HG03175 (cell line): Measurements from ENCODE around the gene RAI14.

Source experiments
- ATAC-seq: cut with Tn5 transposase; IDR thresholded peaks from one replicate; pipeline ENCODE4 v1.9.1; 2021; ENCODE audit warnings: mild to moderate bottlenecking, moderate library complexity; ENCODE audit not compliant: unreplicated experiment

Gene RAI14

DNA sequence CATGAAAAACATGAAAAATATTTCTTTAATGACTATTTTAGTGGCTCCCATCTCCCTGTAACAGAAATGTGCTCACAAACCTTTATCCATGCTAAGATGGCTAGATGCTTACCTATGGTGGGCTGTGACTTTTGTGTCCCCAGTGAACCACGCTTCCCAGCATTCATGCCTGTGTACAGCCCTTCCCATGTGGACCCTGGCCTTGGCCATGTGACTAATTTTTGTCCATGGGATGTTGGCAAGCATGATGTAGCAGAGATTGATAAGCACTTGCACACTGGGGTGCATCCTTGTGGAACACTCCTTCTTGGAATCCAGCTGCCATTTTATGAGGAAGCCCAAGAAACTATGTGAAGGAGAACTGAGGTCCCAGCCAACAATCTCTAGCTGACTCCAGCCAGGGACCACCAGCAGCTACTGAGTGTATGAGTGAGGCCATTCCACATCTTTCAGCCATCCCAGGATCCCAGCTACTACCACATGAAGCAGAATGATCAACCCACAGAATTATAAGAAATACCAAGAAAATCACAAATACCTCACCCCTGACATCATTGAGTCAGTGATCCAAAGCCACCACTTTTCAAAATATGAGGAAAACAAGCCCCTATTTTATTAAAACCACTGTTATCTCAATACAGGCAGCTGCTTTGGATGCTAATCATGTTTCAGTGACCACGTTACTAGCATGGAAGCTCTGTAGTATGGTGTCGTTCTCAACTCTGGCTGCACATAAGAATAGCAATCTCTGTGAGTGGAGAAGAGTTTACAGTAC, 16.1 kb upstream of the RAI14 start:
- no peak for ATAC-seq

DNA sequence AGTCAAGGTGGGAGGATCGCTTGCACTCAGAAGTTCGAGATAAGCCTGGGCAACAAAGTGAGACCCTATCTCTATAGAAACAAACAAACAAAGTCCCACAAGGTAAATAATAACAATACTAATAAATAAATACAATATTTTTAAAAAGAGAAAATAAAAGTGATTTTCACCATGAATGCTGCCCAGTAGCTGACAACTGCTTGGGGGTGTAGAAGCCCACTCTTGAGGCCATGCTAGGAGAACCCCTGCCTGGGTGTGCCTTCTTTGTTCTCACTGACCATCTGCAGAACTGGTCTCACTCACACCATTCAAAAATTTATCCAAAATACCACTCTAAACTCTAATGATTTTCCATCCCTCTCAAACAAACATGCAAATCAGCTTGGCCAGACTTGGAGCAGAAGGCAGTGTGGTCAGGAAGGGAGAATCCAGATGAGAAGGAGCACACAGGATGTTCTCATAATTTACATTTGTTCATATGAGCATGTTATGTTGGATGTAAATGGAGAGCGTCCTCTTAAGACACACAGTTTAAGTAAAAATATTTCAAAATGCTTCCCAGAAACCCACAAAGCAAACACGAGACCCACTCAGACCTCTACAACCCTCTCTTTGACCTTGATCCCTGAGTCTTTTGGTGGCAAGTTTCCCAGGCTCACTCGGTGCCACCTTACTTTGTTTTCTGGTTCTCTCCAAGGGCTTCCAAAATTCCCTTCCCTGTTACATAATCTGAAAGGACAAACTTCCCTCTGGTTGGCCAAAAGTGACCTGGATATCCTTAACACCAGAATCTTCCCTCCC, 7.9 kb upstream of the RAI14 start:
- ATAC-seq, result no peak

GRCh38 chr5:34648840-34649158, 7.3 kb upstream of the RAI14 start:
- no peak for ATAC-seq

- no peak for ATAC-seq
These were observed 4.3 kb upstream of the RAI14 start for GRCh38 chr5:34651791-34652190.

- no peak for ATAC-seq
These were observed 3.7 kb upstream of the RAI14 start for GRCh38 chr5:34652466-34652865.

DNA sequence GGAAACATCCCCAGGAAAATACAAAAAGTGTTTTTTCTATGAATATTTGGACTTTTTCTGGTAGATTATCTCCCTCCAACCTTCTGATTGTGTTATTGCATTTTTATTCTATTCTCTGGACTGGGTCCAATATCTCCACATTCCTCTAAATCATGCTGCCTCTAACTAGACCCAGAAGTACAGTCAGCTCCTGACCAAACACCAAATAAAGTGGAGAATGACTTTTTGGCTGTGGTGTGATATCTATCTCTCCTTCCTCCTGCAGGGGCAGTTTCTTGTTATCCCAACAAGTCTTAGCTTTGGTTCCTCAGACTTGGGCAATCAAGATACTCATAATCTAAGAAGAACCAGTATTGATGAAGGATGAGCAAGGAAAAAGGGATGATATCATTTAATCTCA, 3.2 kb upstream of the RAI14 start:
- no peak for ATAC-seq

DNA sequence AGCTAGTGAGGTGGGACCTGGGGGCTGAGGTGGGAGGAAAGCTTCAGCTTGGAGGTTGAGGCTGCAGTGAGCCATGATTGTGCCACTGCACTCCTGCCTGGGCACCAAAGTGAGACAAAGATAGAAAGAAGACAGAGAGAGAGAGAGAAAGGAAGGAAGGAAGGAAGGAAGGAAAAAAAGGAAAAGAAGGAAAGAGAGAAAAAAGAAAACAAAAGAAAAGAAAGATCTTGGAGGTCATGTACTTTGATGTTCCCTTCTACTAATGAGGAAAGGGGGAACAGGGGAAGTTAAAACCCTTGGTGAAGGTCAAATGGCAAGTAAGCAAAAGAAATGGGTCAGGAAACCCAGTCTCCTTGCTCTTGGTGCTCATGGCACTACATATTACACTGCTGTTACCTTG, 2.4 kb upstream of the RAI14 start:
- ATAC-seq, result no peak

- ATAC-seq, result no peak
These were observed 655 bp upstream of the RAI14 start for GRCh38 chr5:34655354-34655991.

DNA sequence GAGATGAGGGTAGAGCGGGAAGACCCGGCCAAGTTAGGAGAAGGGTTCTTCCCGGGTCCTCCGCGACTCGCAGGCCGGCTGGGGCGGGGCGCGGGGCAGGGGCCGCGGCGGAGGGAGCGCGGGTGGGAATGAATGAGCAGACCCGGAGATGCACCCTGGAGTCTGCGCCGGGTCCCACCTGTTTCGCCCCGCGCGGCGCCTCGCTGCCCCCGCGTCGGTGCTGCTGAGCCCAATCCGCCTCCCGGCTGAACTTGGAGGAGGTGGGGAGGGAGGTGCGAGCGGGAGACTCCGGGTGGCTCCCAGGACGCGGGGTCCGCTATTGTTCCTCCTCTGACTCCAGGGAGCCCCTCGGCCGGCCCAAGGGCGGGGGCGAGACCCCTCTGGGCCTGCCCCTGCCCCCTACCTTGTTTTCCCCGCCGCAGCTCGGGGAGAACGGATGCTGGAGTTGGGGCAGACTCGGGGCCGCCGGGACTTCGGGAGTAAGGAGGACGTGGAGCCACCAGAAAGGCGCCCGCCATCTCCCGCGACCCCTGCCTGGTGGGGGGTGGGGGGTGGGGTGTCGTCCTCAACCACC, 659 bp downstream of the RAI14 start:
- ATAC-seq, result no peak

DNA sequence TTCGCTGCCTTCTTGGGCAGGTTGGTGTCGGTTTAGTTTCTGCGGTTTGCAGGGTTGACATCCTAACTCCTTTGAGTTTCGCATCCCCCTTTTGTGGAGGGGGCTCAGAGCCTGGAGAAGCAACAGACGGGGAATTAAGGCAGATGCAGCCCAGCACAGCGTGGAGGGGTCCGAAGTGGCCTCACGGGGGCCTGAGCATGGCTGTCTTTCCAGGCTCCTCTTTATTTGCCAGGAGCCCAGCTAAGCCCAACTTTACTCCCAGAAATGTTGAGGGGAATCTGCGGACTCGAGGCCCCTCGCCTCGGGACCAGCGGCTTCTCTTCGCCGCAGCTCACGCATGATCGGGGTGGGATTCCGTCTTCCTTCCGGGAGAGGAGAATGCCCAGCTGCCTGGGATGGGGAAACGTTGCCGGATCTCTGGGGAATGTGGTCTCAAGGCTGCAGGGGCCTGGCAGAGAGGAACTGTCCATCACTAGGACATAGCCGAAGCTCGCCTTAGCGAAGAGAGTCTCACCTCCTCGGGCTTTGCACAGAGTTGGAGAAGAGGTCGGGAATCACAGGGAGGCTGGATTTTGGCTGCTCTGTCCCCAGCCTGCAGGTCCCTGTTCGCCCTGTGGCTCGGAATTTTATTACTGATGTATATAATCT, 1.3 kb downstream of the RAI14 start:
- no peak for ATAC-seq

GRCh38 chr5:34657988-34658387, 1.9 kb downstream of the RAI14 start:
- no peak for ATAC-seq

DNA sequence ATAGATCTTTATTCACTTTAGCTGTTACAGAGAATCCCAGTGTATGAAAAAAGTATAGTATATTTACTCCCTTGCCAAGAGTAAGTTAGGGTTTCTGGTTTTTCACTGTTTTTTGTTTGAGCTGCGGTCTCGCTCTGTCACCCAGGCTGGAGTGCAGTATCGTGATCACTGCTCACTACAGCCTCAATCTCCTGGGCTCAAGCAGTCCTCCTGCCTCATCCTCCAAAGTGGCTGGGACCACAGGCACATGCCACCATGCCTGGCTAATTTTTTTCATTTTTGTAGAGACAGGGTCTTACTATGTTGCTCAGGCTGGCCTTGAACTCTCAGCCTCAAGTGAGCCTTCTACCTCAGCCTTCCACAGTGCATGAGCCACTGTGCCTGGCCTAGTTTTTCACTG, 3.0 kb downstream of the RAI14 start:
- ATAC-seq, result no peak

DNA sequence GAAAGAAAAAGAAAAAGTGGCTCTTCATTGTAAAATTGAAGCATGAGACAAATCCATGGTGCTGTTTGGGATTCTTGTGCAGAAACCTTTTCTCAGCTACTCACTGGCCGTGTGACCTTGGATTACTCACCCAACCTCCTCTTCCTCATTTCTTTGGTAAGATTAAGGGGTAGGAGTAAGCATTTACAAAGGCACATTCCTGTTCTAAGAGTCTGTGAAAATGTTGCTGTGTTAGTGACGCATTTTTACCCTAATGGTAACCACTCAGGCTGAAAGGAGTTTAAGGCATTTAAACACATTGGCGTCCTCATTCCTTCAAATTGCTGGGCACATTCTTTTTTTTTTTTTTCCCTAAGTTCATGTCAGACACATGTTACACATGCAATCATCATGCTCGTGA, 4.3 kb downstream of the RAI14 start:
- no peak for ATAC-seq

DNA sequence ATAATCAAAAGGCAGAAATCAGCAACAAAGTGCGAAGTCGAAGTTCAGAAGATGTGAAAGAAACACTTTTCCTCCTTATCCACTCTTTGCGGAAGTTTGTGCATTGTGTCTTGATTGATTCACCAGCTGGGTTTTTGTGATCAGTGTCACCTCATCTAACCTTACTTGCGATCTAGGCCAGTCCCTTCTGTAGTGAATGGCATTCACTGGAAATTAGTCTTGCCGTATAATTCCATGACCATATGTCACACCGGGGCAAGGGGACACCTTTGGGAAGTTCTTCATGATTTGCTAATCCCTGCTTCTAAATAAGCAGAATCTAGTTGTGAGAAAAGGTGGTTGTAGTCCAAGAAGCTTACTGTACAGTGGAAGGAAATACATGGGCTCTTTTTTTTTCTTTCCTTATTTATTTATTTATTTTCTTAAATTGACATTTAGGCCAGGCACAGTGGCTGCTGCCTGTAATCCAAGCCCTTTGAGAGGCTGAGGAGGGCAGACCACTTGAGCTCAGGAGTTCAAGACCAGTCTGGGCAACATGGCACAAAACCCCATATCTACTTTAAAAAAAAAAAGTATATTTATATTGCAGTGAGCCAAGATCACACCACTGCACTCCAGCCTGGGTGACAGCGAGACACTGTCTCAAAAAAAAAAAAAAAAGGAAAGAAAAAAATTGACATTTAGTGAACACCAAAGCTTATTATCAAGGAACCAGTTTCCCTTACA, 7.8 kb downstream of the RAI14 start:
- no peak for ATAC-seq

- ATAC-seq, result no peak
These were observed 10.4 kb downstream of the RAI14 start for GRCh38 chr5:34666392-34667080.

DNA sequence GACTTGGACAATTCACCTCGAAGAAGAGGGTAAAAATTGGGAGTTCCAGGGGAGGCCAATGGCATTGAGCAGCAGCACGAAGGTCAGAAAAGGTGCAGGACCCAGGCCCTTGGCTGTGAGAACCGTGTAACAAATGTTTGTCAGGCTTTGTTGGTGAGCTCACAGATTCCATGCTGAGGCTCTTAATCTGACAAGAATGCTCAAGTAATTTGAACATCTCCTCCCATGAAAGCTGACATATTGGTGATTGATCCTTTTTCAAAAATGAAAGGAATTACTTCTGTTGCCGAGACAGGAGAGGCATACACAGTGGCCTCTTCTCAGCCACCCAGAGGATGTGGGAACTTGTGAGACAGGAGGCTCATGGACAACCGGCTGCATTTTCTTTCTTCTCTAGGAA, 11.6 kb downstream of the RAI14 start:
- ATAC-seq, result no peak

DNA sequence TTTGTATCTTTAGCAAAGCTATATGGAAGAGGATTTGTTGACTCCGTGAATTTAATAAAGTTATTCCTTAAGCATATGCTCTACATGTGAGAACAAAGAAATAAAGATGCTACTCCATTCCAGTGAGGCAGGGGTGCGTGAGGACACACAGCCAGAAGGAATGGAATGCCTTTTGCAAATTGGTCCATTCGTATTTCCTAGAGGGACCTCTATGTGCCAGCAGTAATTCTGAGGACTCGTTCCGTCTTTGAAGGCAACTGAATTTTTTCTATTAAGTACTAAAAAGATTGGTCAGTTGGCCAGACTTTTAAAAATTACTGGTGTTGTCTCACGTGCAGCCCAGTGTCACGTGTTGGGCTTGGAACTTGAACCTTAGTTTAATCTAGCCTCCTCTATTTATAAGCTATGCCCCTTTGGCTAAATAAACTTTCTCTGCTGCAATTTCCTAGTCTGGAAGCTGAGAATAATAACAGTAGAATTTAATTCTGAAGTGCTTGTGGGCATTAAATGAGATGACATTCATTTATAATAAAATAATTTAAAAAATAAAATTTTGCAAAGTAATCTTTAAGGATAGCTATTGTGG, 13.9 kb downstream of the RAI14 start:
- ATAC-seq, result no peak

DNA sequence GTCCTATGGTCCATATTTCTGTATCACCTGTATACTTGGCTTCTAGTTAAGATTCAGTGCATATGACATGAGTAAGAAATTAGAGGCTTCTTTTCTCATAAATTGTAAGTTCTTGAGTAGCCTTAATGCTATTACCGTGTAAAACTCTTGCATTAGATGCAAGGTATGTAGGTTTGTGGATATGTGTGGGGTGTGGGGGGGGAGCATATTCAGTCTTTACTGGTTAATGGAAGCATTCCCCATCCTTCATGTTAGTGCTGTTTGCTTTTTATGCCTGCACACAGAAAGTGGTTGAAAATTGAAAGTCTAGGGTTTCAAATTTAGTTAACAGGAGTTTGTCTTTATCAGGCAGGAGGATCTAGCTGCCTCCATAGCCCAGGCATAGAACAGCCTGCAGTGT, 16.1 kb downstream of the RAI14 start:
- ATAC-seq, result no peak

DNA sequence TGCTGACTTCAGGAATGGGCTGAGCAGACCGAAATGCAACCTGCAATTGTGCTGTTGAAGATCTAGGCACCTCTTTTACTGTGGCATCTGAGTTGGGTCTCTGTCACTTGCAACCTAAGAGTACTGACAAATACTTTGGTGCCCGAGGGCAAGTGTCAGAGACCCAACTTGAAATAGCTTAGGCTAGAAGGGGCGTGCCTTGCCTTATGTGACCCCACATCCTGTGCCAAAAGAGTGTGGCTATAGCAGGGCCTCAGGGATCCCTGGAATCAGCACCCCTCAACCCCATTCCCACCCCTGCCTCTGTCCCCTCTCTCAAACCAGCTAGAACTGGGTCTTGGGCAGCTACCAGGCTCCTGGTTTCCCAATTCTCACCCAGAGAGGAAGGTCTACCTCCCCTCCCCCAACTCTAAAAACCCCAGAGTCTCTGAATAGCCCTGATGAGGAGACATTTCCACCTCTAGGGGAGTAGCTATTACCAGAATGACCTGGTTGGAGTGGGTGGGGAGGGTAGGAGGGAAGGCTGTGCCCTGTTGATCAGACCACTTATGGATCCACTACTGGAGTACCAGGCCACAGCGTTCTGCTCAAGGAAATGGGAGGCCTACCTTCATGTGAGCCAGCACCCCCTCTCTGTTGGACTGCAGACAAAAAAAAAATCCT, 17.5 kb downstream of the RAI14 start:
- no peak for ATAC-seq
